A549 (cell line): ENCODE measurements around the gene ANXA6. TPM values are rescaled to one million over a fixed set of nuclear protein-coding genes. Genes with fewer than 3 reads are reported as not detected.

Source experiments
- ATAC-seq, 2 experiments: fragments of 200-7000 bp in 1 of 2; fragments of >200 bp in 1 of 2; cut with Nextera tagmentation in 1 of 2; cut with Tn5 transposase in 1 of 2; 3 replicates each; pipeline versions ENCODE4 v1.8.0 to v1.9.1; 2018 to 2020; ENCODE audit warnings: mild to moderate bottlenecking in 1 of 2, moderate library complexity in 1 of 2
- CTCF ChIA-PET: fragments of 300-600 bp; sonication (Branson Sonifier 250); formaldehyde crosslinking; extraction: SDS; loops from one replicate; lab custom pipeline; 2021; ENCODE audit warnings: antibody characterized with exemption, inconsistent platforms; lab: Yijun Ruan, JAX
- POLR2A ChIA-PET: fragments of 350-600 bp; formaldehyde crosslinking; extraction: SDS; loops from one replicate; lab custom pipeline; 2021; ENCODE audit warnings: antibody characterized with exemption, inconsistent platforms; lab: Yijun Ruan, JAX
- DNase-seq, 2 experiments: peaks; one replicate each; pipeline versions ENCODE4 v3.0.0 to v3.0.0-alpha.2; 2011 to 2016; ENCODE audit warnings: low read depth in 1 of 2, low spot score in 1 of 2
- FAIRE-seq: peaks from 2 replicates; lab custom pipeline; 2011; peaks lifted over from hg19 to GRCh38; lab: Jason Lieb, UNC
- H3K27ac ChIP-seq, 2 experiments: fragments of >200 bp; sonication (Bioruptor Twin); formaldehyde crosslinking; 3 replicates each; pipeline ENCODE4 v1.5.1; 2016 to 2017
- H3K4me1 ChIP-seq: fragments of >200 bp; sonication (Bioruptor Twin); formaldehyde crosslinking; 3 replicates; pipeline ENCODE4 v1.6.1; 2016
- H3K4me2 ChIP-seq: fragments of >200 bp; sonication (Bioruptor Twin); formaldehyde crosslinking; 3 replicates; pipeline ENCODE4 v1.6.1; 2016
- H3K4me3 ChIP-seq: fragments of >200 bp; sonication (Bioruptor Twin); formaldehyde crosslinking; 3 replicates; pipeline ENCODE4 v1.5.1; 2016
- H3K9me3 ChIP-seq: fragments of >200 bp; sonication (Bioruptor Twin); formaldehyde crosslinking; 3 replicates; pipeline ENCODE4 v1.6.1; 2016
- CHD2 ChIP-seq: fragments of 150-350 bp; IDR thresholded peaks from 2 replicates; pipeline ENCODE4 v1.6.1; 2014; ENCODE audit warnings: low read length; ENCODE audit not compliant: partially characterized antibody
- CHD4 ChIP-seq: fragments of 200-600 bp; sonication (generic); IDR thresholded peaks from 2 replicates; pipeline ENCODE4 v1.6.1; 2016; ENCODE audit warnings: antibody characterized with exemption, mild to moderate bottlenecking, borderline replicate concordance
- E2F6 ChIP-seq: IDR thresholded peaks from 2 replicates; pipeline ENCODE4 v1.6.1; 2012; ENCODE audit warnings: low read depth, borderline replicate concordance
- FOSB ChIP-seq: fragments of 250-450 bp; sonication (Bioruptor Pico); IDR thresholded peaks from 2 replicates; pipeline ENCODE4 v1.5.0; 2020; ENCODE audit warnings: mild to moderate bottlenecking, moderate library complexity
- FOSL2 ChIP-seq, 2 experiments: fragments of 450-650 bp in 1 of 2; fragments of >200 bp in 1 of 2; sonication (Bioruptor Twin) in 1 of 2; formaldehyde crosslinking; IDR thresholded peaks; 2 replicates each; pipeline versions ENCODE4 v1.5.0 to v1.6.1; 2016 to 2020; ENCODE audit warnings: mild to moderate bottlenecking in 1 of 2, moderate library complexity in 1 of 2
- GATA3 ChIP-seq: IDR thresholded peaks from 2 replicates; pipeline ENCODE4 v1.6.1; 2012; ENCODE audit warnings: borderline replicate concordance
- HDAC2 ChIP-seq: fragments of 200-600 bp; sonication (generic); IDR thresholded peaks from 2 replicates; pipeline ENCODE4 v1.6.1; 2016
- HOXA7 ChIP-seq: fragments of 250-450 bp; sonication (Bioruptor Pico); IDR thresholded peaks from 2 replicates; pipeline ENCODE4 v1.5.0; 2020; ENCODE audit warnings: mild to moderate bottlenecking, moderate library complexity
- HOXB5 ChIP-seq: fragments of 250-450 bp; sonication (Bioruptor Pico); IDR thresholded peaks from 2 replicates; pipeline ENCODE4 v1.5.0; 2020; ENCODE audit warnings: mild to moderate bottlenecking, moderate library complexity
- JUNB ChIP-seq: fragments of >200 bp; sonication (Bioruptor Twin); formaldehyde crosslinking; IDR thresholded peaks from 2 replicates; pipeline ENCODE4 v1.6.1; 2016
- KDM1A ChIP-seq: fragments of 200-600 bp; sonication (generic); IDR thresholded peaks from 2 replicates; pipeline ENCODE4 v1.6.1; 2016; ENCODE audit warnings: low read depth, mild to moderate bottlenecking
- KDM5A ChIP-seq: fragments of 200-600 bp; sonication (generic); IDR thresholded peaks from 2 replicates; pipeline ENCODE4 v1.6.1; 2016; ENCODE audit warnings: antibody characterized with exemption, mild to moderate bottlenecking
- MAFK ChIP-seq: fragments of 450-650 bp; IDR thresholded peaks from 2 replicates; pipeline ENCODE4 v1.6.1; 2014; ENCODE audit not compliant: partially characterized antibody
- MAZ ChIP-seq: fragments of 150-350 bp; IDR thresholded peaks from 2 replicates; pipeline ENCODE4 v1.6.1; 2014; ENCODE audit warnings: antibody characterized with exemption, low read depth, low read length, borderline replicate concordance
- NPAS2 ChIP-seq: fragments of 250-450 bp; sonication (Bioruptor Pico); IDR thresholded peaks from 2 replicates; pipeline ENCODE4 v1.8.0; 2022; ENCODE audit warnings: mild to moderate bottlenecking, moderate library complexity, borderline replicate concordance
- PBX3 ChIP-seq: IDR thresholded peaks from 2 replicates; pipeline ENCODE4 v1.6.1; 2012
- PHF8 ChIP-seq: fragments of 200-600 bp; sonication (generic); IDR thresholded peaks from 2 replicates; pipeline ENCODE4 v1.6.1; 2016; ENCODE audit warnings: low read depth, mild to moderate bottlenecking, antibody characterized with exemption, moderate library complexity, borderline replicate concordance
- POLR2A ChIP-seq: IDR thresholded peaks from 2 replicates; pipeline ENCODE4 v1.6.1; 2012; ENCODE audit warnings: mild to moderate bottlenecking, low read length
- POLR2AphosphoS2 ChIP-seq: conservative IDR thresholded peaks from 2 replicates; pipeline ENCODE4 v1.6.1; 2012; ENCODE audit warnings: low read length, improper control_type of control experiment, inconsistent platforms
- RCOR1 ChIP-seq: fragments of 150-350 bp; IDR thresholded peaks from 2 replicates; pipeline ENCODE4 v1.6.1; 2014; ENCODE audit warnings: antibody characterized with exemption, low read length, low read depth
- RNF2 ChIP-seq: fragments of 200-600 bp; sonication (generic); IDR thresholded peaks from 2 replicates; pipeline ENCODE4 v1.6.1; 2016; ENCODE audit warnings: low read depth, mild to moderate bottlenecking, antibody characterized with exemption, moderate library complexity, borderline replicate concordance
- SREBF2 ChIP-seq: fragments of 450-650 bp; IDR thresholded peaks from 2 replicates; pipeline ENCODE4 v1.6.1; 2014; ENCODE audit warnings: mild to moderate bottlenecking, moderate library complexity
- TFCP2L1 ChIP-seq: fragments of 250-450 bp; sonication (Bioruptor Pico); IDR thresholded peaks from 2 replicates; pipeline ENCODE4 v1.5.0; 2021; ENCODE audit warnings: mild to moderate bottlenecking
- TP53 ChIP-seq: fragments of 250-450 bp; sonication (Bioruptor Pico); IDR thresholded peaks from 2 replicates; pipeline ENCODE4 v1.5.0; 2021; ENCODE audit warnings: mild to moderate bottlenecking, moderate library complexity
- ZC3H11A ChIP-seq: fragments of 450-650 bp; IDR thresholded peaks from 2 replicates; pipeline ENCODE4 v1.6.1; 2014; ENCODE audit warnings: antibody characterized with exemption, mild to moderate bottlenecking
- WGBS: methylation state at CpG from one replicate; pipeline ENCODE4 v1.1.6; 2017; ENCODE audit errors: missing lambda C conversion rate; 5-methylcytosine and 5-hydroxymethylcytosine counted together
- polyA minus RNA-seq: library from RNA; depleted of rRNA, polyadenylated mRNA; stranded (reverse); fragments of >200 nt; gene quantifications from 2 replicates; pipeline ENCODE4 v1.2.3, GENCODE V29; 2011; rRNA and poly(A)+ RNA removed
- polyA plus RNA-seq, 4 experiments: library from polyadenylated mRNA; depleted of rRNA in 3 of 4; stranded (reverse); fragments of >200 nt; fragmentation: RNase III in 1 of 4; extraction: RNeasy Plus Mini Kit Qiagen cat#74134 plus additional on column Dnase treatment in 1 of 4; gene quantifications; 2 replicates in 3 of 4; 3 replicates in 1 of 4; pipeline ENCODE4 v1.2.3, GENCODE V29; 2011 to 2017
- TF ChIP-seq, protein P1 (sequence below): fragments of 250-450 bp; sonication (Bioruptor Pico); IDR thresholded peaks from 2 replicates; pipeline ENCODE4 v1.5.0; 2020; ENCODE audit warnings: low read depth, mild to moderate bottlenecking, moderate library complexity
- TF ChIP-seq, protein P2 (sequence below): IDR thresholded peaks from 2 replicates; pipeline ENCODE4 v1.6.1; 2012
- TF ChIP-seq, protein P3 (sequence below): fragments of 450-650 bp; IDR thresholded peaks from 2 replicates; pipeline ENCODE4 v1.6.1; 2014; ENCODE audit warnings: antibody characterized with exemption
- TF ChIP-seq, protein P4 (sequence below): fragments of >200 bp; sonication (Bioruptor Twin); formaldehyde crosslinking; IDR thresholded peaks from 3 replicates; pipeline ENCODE4 v1.6.1; 2016

ANXA6 gene
- polyA plus RNA-seq (2011; rRNA removed) (32.4 and 34.9 TPM in 2 replicates), polyA plus RNA-seq (2017; fragmentation: RNase III; extraction: RNeasy Plus Mini Kit Qiagen cat#74134 plus additional on column Dnase treatment) (44.6 to 55.7 TPM (median 53.0 TPM) in 3 replicates), polyA minus RNA-seq (54.1 and 59.1 TPM in 2 replicates)
- 25.2 and 30.8 TPM in 2 replicates for polyA plus RNA-seq (2012; cell fraction: cytosol; rRNA removed)
- polyA plus RNA-seq (2012; cell fraction: nucleus; rRNA removed): 29.6 and 37.0 TPM in 2 replicates

DNA sequence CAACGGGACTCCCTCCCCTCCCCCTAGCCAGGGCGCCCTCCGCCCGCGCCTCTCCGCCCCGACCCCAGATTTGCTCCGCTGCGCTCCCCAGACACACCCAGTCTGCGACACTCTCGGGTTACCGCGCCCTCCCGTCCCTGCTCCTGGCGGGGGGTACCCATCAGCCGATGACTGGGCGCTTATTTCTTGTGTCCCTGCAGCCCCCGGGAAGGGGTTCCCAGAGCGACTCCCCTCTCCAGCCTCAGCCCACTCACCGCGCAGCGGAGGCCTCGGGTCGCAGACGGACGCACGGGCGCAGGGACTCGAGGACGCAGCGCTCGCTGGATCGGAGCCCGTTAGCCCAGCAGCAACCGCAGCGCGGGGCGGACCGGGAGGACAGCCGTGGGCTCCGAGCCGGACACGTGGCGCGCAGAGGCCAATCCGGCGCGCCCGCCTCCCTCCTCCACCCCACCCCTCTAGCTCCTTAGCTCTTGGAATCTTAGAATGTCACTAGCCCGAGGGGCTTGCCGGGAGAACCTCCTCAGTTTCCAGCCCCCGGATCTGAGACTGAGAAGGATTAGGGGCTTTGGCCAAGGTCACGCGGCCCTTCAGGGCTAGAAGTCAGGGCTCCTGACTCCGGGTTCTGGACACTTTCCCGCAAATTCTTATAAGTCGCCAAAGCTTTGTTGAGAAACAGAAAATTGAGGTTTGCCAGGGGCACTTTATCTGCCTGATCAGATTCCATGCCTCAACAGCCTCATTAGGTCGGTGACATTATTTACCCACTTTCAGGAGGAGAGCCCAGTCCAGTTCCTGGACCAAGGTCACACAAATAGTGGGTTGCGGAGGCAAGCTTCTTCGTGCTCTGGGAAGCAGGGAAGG is at the start of gene ANXA6:
ANXA6 (minus strand) TSS at position 354 of the 861 bp plus-strand sequence. CDS start 9,878 bp downstream, outside the sequence.
- POLR2A ChIA-PET: interaction anchor here (1.0 kb wide), 1 partner anchor 95 kb away, joined by 3 read pairs; no protein-coding TSS in a partner anchor
- CTCF ChIA-PET: interaction anchor here (0.7 to 2.7 kb wide), 9 partner anchors 9 to 132 kb away, joined by 3 to 16 read pairs (median 3); no protein-coding TSS in a partner anchor
- H3K4me3 ChIP-seq: peak within 1 kb of the TSS; percentile 65
- DNase-seq (peak; percentile 63 to 94), FAIRE-seq (no peak), ATAC-seq (peak; percentile 98 to 100)
- peak within 1 kb of the TSS; percentile 83 to 92 for H3K27ac ChIP-seq
- no peaks in the 10 kb centered on the region for H3K9me3 ChIP-seq
- H3K4me2 ChIP-seq: peak within 1 kb of the TSS; percentile 99
- 9% methylated on average over 17 of the region's 60 CpGs for WGBS
- TF ChIP-seq ZC3H11A: no peak
- no peak for TF ChIP-seq GATA3
- TF ChIP-seq, protein P1, sequence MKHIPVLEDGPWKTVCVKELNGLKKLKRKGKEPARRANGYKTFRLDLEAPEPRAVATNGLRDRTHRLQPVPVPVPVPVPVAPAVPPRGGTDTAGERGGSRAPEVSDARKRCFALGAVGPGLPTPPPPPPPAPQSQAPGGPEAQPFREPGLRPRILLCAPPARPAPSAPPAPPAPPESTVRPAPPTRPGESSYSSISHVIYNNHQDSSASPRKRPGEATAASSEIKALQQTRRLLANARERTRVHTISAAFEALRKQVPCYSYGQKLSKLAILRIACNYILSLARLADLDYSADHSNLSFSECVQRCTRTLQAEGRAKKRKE (CRISPR knock-in tag): no peak
- no peak for TF ChIP-seq POLR2AphosphoS2
- no peak for TF ChIP-seq CHD4
- no peak for TF ChIP-seq KDM1A
- TF ChIP-seq, protein P2, sequence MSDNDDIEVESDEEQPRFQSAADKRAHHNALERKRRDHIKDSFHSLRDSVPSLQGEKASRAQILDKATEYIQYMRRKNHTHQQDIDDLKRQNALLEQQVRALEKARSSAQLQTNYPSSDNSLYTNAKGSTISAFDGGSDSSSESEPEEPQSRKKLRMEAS: peak; percentile 93
- TF ChIP-seq FOSL2 (IDR thresholded peaks at IDR 0.05): no peak
- TF ChIP-seq FOSL2 (CRISPR knock-in tag; IDR thresholded peaks at IDR 0.05): no peak
- no peak for TF ChIP-seq FOSB (CRISPR knock-in tag)
- TF ChIP-seq KDM5A: no peak
- no peak for TF ChIP-seq PBX3
- TF ChIP-seq, protein P3, sequence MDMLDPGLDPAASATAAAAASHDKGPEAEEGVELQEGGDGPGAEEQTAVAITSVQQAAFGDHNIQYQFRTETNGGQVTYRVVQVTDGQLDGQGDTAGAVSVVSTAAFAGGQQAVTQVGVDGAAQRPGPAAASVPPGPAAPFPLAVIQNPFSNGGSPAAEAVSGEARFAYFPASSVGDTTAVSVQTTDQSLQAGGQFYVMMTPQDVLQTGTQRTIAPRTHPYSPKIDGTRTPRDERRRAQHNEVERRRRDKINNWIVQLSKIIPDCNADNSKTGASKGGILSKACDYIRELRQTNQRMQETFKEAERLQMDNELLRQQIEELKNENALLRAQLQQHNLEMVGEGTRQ: peak; percentile 94
- TF ChIP-seq HOXA7 (CRISPR knock-in tag): no peak
- no peak for TF ChIP-seq MAFK
- TF ChIP-seq NPAS2 (CRISPR knock-in tag): no peak
- no peak for TF ChIP-seq SREBF2
- TF ChIP-seq TP53 (CRISPR knock-in tag): no peak
- no peak for TF ChIP-seq TFCP2L1 (CRISPR knock-in tag)
- no peak for TF ChIP-seq JUNB
- 0 out of 2 replicates have a peak, but pooled peaks have one; percentile 10 for TF ChIP-seq PHF8
- TF ChIP-seq HDAC2: no peak
- TF ChIP-seq RCOR1: no peak
- TF ChIP-seq RNF2: no peak
- TF ChIP-seq MAZ: no peak
- peak; percentile 67 for TF ChIP-seq POLR2A
- TF ChIP-seq, protein P4, sequence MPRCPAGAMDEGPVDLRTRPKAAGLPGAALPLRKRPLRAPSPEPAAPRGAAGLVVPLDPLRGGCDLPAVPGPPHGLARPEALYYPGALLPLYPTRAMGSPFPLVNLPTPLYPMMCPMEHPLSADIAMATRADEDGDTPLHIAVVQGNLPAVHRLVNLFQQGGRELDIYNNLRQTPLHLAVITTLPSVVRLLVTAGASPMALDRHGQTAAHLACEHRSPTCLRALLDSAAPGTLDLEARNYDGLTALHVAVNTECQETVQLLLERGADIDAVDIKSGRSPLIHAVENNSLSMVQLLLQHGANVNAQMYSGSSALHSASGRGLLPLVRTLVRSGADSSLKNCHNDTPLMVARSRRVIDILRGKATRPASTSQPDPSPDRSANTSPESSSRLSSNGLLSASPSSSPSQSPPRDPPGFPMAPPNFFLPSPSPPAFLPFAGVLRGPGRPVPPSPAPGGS: no peak
- no peak for TF ChIP-seq HOXB5 (CRISPR knock-in tag)
- no peak for TF ChIP-seq CHD2
- peak; percentile 83 for TF ChIP-seq E2F6
- peaks cover 17% of the 10 kb centered on the region for H3K4me1 ChIP-seq
